ENCODE measurements around the gene HOXA13. TPM values are rescaled to one million over a fixed set of nuclear protein-coding genes. Genes with fewer than 3 reads are reported as not detected.
A peak's percentile ranks its signal among the peaks of the same experiment; 100 is the strongest.

The HOXA13 gene
- total RNA-seq, 4 donors from 2014 or later = not detected

- Histone ChIP-seq H3K4me1 (peaks cover 0 to 55% (median 9%) of the 10 kb centered on the region in 4 donors), H3K4me3 (no peak overlapping the region), H3K36me3 (no peaks in the 10 kb centered on the region), H3K27me3 (peaks cover 0 to 88% of the 10 kb centered on the region in 2 donors), H3K9me3 (peaks cover 0 to 5% (median 0%) of the 10 kb centered on the region in 4 donors), H3K27ac (no peak overlapping the region)
- DNase-seq = no peak
- TF ChIP-seq CTCF (IDR thresholded peaks at IDR 0.05) = no peak
- no peak for TF ChIP-seq POLR2A (IDR thresholded peaks at IDR 0.05)
Measured at GRCh38 chr7:27247000-27247399, 47.1 kb upstream of the HOXA13 start.

- Histone ChIP-seq H3K27me3 (peaks cover 0 to 88% of the 10 kb centered on the region in 2 donors), H3K27ac (no peak overlapping the region), H3K4me3 (peak overlapping the region in 2 of 4 donors; percentile 31 to 32), H3K36me3 (no peaks in the 10 kb centered on the region), H3K4me1 (peaks cover 0 to 46% (median 9%) of the 10 kb centered on the region in 4 donors), H3K9me3 (peaks cover 0 to 5% (median 0%) of the 10 kb centered on the region in 4 donors)
- DNase-seq = peak in 2 of 3 donors; percentile 62
- no peak for TF ChIP-seq CTCF (IDR thresholded peaks at IDR 0.05)
- TF ChIP-seq POLR2A (IDR thresholded peaks at IDR 0.05) = no peak
Measured at GRCh38 chr7:27245798-27246691, 46.2 kb upstream of the HOXA13 start.

- TF ChIP-seq CTCF (IDR thresholded peaks at IDR 0.05) (no peak), POLR2A (IDR thresholded peaks at IDR 0.05) (no peak)
- peaks cover 0 to 44% (median 9%) of the 10 kb centered on the region in 4 donors for H3K4me1 ChIP-seq
- H3K9me3 ChIP-seq = peaks cover 0 to 5% (median 0%) of the 10 kb centered on the region in 4 donors
- DNase-seq = no peak
- H3K27me3 ChIP-seq = peaks cover 0 to 90% of the 10 kb centered on the region in 2 donors
- H3K4me3 ChIP-seq = peak overlapping the region in 2 of 4 donors; percentile 31 to 32
- H3K27ac ChIP-seq = no peak overlapping the region
- H3K36me3 ChIP-seq = no peaks in the 10 kb centered on the region
Measured at GRCh38 chr7:27245124-27245797, 45.4 kb upstream of the HOXA13 start.

- Histone ChIP-seq H3K9me3 (peaks cover 0 to 4% (median 0%) of the 10 kb centered on the region in 4 donors), H3K27ac (no peak overlapping the region), H3K27me3 (peaks cover 0 to 90% of the 10 kb centered on the region in 2 donors), H3K36me3 (no peaks in the 10 kb centered on the region), H3K4me3 (no peak overlapping the region), H3K4me1 (peaks cover 0 to 51% (median 9%) of the 10 kb centered on the region in 4 donors)
- no peak for DNase-seq
- no peak for TF ChIP-seq CTCF (IDR thresholded peaks at IDR 0.05)
- TF ChIP-seq POLR2A (IDR thresholded peaks at IDR 0.05) = no peak
Measured at GRCh38 chr7:27244488-27245123, 44.7 kb upstream of the HOXA13 start.

GRCh38 chr7:27243340-27244163 is 43.7 kb upstream of the HOXA13 start:
- H3K9me3 ChIP-seq = no peaks in the 10 kb centered on the region
- no peak overlapping the region for H3K27ac ChIP-seq
- H3K4me1 ChIP-seq = peaks cover 0 to 57% (median 11%) of the 10 kb centered on the region in 4 donors
- TF ChIP-seq CTCF (IDR thresholded peaks at IDR 0.05) (no peak), POLR2A (IDR thresholded peaks at IDR 0.05) (no peak)
- DNase-seq = no peak
- peak overlapping the region in 1 of 4 donors; percentile 19 for H3K4me3 ChIP-seq
- H3K27me3 ChIP-seq = peaks cover 4 to 90% of the 10 kb centered on the region in 2 donors
- H3K36me3 ChIP-seq = no peaks in the 10 kb centered on the region

All from Peyer's patch (tissue), 4 donors.